Omental fat pad (tissue), 4 donors: Measurements from ENCODE around the gene NFIX. TPM values are rescaled to one million over a fixed set of nuclear protein-coding genes. Genes with fewer than 3 reads are reported as not detected.
"Not testable (repeated sequence)": the region's sequence is repeated elsewhere in the genome, so short reads cannot be mapped to it uniquely, and the experiment has no call there.

Experiments used
- ATAC-seq: fragments of 150-250 bp; one replicate; pipeline ENCODE4 v1.9.1; 2016; ENCODE audit warnings: mild to moderate bottlenecking, moderate library complexity; ENCODE audit not compliant: low FRiP score
- DNase-seq: peaks from one replicate; pipeline ENCODE4 v3.0.0-alpha.2; 2019; ENCODE audit warnings: low spot score
- total RNA-seq, 4 donors: library from RNA; depleted of rRNA; stranded (reverse); fragments of >200 nt; gene quantifications; one replicate each; pipeline ENCODE4 v1.1.0, GENCODE V29; 2016
- TF ChIP-seq, protein P1 (sequence below), 3 donors: fragments of 450-650 bp; IDR thresholded peaks; one replicate each; pipeline ENCODE4 v1.5.1; 2016 to 2017; ENCODE audit warnings: antibody characterized with exemption in 3 of 3, mild to moderate bottlenecking in 3 of 3, moderate library complexity in 2 of 3

The NFIX gene
- total RNA-seq, 4 donors from 2014 or later = 39.5 to 53.1 (median 43.0) TPM

DNA sequence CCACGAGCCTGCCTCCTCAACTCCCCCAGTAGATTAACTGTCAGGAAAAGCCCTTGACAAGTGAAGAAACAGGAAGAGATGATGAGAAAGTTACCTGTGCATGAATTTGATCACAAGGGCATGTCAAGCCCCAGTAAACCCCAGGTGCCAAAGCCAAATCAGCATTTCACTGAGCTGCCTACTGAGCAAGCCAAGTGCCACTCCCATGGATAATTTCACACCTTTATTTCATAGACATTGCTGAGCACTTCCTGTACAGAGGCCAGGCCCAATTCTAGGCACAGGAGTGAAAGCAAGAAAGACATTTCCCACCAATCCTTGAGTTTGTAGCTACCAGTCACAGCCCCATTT, 40.7 kb upstream of the NFIX start:
- ATAC-seq = no peak
- TF ChIP-seq, protein P1, sequence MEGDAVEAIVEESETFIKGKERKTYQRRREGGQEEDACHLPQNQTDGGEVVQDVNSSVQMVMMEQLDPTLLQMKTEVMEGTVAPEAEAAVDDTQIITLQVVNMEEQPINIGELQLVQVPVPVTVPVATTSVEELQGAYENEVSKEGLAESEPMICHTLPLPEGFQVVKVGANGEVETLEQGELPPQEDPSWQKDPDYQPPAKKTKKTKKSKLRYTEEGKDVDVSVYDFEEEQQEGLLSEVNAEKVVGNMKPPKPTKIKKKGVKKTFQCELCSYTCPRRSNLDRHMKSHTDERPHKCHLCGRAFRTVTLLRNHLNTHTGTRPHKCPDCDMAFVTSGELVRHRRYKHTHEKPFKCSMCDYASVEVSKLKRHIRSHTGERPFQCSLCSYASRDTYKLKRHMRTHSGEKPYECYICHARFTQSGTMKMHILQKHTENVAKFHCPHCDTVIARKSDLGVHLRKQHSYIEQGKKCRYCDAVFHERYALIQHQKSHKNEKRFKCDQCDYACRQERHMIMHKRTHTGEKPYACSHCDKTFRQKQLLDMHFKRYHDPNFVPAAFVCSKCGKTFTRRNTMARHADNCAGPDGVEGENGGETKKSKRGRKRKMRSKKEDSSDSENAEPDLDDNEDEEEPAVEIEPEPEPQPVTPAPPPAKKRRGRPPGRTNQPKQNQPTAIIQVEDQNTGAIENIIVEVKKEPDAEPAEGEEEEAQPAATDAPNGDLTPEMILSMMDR (IDR thresholded peaks at IDR 0.05) = no peak
- DNase-seq = no peak

DNA sequence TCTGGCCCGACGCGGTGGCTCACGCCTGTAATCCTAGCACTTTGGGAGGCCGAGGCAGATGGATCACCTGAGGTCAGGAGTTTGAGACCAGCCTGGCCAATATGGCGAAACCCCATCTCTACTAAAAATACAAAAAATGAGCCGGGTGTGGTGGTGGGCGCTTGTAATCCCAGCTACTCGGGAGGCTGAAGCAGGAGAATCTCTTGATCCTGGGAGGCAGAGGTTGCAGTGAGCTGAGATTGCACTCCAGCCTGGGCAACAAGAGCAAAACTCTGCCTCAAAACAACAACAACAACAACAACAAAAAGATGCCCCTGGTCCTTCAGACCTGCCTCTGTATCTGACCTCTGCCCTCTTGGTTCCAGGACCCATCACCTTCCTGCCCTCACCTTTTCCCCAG, 39.7 kb upstream of the NFIX start:
- not testable (repeated sequence) for ATAC-seq

DNA sequence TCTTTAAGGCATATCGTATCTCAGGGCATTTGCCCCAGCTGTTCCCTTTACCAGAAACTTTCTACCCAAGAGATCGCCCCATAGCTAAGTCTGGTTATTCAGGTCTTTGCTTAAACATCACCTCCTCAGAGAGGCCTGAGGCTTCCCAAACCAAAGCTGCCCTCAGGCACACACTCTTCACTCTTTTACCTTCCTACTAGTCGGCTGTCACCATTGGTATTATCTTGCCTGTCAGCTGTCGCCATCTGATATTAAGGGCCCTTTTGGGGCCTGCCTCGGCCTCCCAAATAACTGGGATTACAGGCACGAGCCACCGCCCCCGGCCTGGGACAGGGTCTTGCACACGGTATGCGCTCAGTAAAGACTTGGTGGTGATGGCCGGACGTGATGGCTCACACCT, 39.3 kb upstream of the NFIX start:
- TF ChIP-seq, protein P1 (IDR thresholded peaks at IDR 0.05) = no peak
- DNase-seq (no peak), ATAC-seq (no peak)

More for the DNA sequence above, 39.7 kb upstream of the NFIX start:
- not testable (repeated sequence) for DNase-seq

DNA sequence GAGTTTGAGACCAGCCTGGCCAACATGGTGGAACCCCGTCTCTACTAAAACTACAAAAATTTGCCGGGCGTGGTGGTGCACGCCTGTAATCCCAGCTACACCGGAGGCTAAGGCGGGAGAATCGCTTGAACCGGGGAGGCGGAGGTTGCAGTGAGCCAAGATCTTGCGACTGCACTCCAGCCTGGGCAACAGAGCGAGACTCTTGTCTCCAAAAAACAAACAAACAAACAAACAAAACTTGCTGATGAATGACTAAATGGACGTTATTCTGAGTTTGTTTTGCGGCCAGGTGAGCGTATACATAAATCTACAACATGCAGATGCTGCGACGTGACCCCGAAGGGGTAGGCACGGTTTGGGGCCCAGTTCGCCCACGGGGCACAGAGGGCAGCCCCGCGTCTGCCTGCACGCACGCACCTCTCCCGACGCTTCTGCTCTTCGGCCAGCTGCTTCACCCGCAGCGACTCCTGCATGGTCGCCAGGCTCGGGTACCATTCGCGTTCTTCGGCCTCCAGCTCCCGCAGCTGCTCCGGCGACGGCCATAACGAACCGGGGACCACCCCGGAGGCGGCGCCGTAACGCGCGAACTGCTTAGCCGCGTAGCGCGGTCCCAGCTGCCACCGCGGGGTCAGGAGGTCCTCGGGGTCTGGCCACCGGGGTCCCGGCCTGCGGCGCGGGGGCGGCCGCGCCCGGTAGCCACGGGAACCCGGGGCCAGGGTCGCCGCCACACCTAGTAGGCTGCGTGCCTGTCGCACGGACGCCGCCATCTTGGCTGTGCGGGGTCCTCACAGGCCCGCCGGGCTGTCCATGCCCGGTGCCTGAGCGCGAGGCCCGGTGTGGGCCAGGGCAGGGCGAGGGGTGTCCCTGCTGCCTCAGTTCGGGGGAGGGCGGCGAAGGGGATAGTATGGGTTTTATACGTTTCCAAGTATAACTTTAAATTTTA, 38.6 kb upstream of the NFIX start, which contains the start of gene GADD45GIP1:
GADD45GIP1 (minus strand) TSS at position 778 of the 943 bp plus-strand sequence; CDS start at position 767, 11 bp downstream.
- DNase-seq (no peak), ATAC-seq (peak; percentile 86)
- TF ChIP-seq, protein P1 (IDR thresholded peaks at IDR 0.05) = no peak

DNA sequence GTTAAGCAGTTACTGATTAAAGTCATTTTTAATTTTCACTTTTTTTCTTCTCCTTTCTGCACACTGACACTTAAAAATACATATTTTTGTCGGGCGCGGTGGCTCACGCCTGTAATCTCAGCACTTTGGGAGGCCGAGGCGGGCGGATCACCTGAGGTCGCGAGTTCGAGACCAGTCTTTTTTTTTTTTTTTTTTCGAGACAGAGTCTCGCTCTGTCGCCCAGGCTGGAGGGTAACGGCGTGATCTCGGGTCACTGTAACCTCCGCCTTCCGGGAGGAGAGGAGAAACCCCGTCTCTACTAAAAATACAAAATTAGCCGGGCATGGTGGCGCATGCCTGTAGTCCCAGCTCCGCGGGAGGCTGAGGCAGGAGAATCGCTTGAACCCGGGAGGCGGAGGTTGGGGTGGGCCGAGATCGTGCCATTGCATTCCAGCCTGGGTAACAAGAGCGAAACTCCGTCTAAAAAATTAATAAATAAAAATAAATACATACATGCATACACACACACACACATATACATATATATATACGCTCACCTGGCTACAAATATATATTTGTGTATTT, 37.8 kb upstream of the NFIX start:
- not testable (repeated sequence) for ATAC-seq, DNase-seq

DNA sequence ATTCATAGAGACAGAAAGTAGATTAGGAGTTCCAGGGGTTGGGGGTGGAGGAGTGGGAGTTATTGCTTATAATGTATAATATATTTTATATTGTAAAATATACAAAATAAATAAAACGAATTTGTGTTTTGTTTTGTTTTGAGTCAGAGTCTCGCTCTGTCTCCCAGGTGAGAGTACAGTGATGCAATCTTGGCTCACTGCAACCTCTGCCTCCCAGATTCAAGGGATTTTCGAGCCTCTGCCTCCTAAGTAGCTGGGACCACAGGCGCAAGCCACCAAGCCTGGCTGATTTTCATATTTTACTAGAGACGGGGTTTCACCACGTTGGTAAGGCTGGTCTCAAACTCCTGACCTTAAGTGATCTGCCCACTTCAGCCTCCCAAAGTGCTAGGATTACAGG, 35.8 kb upstream of the NFIX start:
- no peak for DNase-seq
- TF ChIP-seq, protein P1 (IDR thresholded peaks at IDR 0.05) = no peak
- ATAC-seq = no peak

DNA sequence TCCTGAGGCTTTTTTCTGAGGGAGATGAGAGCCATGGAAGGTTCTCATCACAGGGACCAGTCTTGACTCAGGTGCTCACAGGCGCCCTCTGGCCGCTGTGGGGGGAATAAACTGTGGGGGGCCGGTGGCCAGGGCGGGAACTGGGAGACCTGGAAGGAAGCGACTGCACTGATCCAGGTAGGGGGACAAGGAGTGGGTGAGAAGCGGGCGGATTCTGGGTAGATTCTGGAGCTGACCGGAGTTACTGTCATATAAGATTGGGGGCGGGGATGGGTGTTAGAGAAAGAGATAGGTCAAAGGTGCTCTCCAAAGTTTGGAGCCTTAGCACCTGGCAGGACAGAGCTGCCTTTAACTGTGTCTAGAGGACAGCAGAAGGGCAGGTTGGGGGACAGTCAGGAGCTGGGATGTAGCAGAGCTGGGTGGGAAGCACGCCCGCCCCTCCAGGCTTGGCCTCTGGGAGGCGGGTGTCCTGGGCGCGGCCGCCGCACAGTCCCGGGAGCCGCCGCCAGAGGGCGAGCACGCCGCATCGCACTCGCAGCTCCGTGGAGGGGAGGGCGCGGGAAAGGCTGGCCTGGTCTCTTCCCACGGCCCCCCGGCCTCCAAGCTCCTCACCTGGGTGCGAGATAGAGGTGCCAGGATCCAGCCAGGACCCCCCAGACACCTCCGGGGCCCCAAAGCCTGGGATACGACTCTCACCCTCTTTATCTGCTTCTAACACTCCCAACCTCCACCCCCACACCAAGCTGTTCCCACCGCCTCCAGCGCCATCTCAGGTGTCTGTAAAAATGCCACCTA, 30.1 kb upstream of the NFIX start:
- DNase-seq = peak; percentile 72
- ATAC-seq = peak; percentile 98
- TF ChIP-seq, protein P1 (IDR thresholded peaks at IDR 0.05) = peak in 1 of 3 donors; percentile 74
